ENCODE results near the gene NEK7.
"Not testable (repeated sequence)": the region's sequence is repeated elsewhere in the genome, so short reads cannot be mapped to it uniquely, and the experiment has no call there.

Gene NEK7

DNA sequence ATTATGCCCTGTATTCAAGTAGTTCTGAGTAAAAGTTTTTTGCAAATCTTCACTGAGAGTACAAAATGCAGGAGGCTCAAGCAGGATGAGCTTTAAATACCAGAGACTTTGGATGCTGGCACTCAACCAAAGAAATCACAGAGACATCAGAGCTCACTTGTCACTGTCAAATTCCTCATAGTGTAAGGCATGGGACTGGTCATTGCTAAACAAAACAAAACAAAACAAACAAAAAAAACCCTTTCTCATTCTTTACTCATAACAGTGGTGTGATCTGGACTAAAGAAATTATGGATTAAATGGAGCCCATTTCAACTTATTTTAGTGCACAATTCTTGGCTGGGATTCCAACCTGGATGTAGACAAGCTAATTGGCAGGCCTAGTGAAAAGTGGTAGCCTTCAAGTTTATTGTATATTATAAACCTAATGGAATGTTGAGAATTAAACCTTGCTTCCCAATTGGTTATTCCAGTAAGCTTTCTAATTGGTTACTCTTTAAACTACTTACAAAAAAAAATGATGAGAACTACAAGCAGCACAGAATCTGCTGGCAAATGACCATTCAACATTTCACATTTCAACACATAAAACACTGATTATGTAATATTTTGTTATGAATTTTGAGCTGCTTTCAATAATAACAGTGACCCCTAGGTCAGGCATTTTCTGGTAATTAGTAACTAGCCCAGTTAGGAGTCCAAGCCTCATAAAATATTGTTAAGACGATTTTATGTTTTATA lies 30.6 kb upstream of the NEK7 start:
- DNase-seq (ENCODE audit: insufficient read length, low spot score) (peak; percentile 19), FAIRE-seq (no peak)
- TF ChIP-seq POLR2A (IDR thresholded peaks at IDR 0.05; ENCODE audit: low read depth, low read length), result no peak

DNA sequence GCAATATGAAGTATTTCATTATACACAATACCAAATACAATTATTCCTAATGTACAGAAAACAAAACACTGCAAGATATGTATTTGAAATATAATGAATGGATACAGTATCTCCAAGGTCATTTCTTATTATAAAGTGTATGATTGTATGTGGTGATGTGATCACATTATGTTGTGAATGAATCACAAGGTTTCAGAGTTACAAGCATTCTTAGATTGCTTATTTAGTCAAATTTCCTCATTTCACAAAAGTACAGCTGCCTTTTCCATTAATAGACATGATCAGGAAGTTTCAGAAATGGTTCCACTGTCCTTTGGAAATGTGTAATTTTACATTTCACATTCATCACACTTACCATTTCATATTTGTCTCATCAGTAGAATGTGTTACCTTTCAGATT lies 28.3 kb upstream of the NEK7 start:
- no peak for TF ChIP-seq POLR2A (IDR thresholded peaks at IDR 0.05; ENCODE audit: low read depth, low read length)
- no peak for FAIRE-seq
- no peak for DNase-seq (ENCODE audit: insufficient read length, low spot score)

DNA sequence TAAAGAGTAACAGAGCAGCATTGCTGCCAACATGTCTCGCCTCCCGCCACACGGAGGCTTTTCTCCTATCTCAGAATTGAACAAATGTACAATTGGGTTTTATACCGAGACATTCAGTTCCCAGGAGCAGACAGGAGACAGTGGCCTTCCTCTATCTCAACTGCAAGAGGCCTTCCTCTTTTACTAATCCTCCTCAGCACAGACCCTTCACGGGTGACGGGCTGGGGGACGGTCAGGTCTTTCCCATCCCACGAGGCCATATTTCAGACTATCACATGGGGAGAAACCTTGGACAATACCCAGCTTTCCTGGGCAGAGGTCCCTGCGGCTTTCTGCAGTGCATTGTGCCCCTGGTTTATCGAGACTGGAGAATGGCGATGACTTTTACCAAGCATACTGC lies 26.7 kb upstream of the NEK7 start:
- not testable (repeated sequence) for FAIRE-seq; DNase-seq (ENCODE audit: insufficient read length, low spot score)

DNA sequence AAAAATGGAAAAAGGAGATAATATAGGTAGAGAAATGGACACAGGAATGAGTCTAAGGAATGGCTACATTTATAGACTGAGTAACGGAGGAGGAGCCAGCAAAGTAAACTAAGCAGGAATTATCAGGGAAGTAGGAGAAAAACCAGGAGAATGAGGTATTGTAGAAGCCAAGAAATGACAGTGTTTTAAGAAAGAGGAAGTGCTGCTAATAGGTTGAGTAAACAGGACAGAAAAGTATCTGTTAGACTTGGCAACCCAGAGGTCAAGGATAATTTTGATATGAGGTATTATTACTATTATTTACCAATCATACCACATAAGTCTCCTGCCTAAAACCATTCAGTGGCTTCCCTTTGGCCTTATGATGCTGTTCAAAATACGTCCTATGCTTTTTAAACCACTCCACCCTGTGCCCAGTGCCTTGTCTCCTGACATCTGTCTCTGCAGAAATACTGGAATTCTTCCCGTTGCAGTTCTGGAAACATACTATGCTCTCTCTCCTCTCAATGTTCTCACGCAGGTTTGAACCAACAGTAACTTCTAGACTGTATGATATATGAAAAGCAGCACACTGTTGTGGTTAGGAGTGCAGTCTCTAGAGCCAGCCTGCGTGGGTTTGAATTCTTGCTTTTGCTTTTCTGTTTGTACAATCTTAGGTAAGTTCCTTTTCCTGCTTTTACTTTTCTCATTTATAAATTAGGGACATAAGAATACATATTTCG lies 24.6 kb upstream of the NEK7 start:
- DNase-seq (ENCODE audit: insufficient read length, low spot score) (no peak), FAIRE-seq (no peak)
- no peak for TF ChIP-seq POLR2A (IDR thresholded peaks at IDR 0.05; ENCODE audit: low read depth, low read length)

DNA sequence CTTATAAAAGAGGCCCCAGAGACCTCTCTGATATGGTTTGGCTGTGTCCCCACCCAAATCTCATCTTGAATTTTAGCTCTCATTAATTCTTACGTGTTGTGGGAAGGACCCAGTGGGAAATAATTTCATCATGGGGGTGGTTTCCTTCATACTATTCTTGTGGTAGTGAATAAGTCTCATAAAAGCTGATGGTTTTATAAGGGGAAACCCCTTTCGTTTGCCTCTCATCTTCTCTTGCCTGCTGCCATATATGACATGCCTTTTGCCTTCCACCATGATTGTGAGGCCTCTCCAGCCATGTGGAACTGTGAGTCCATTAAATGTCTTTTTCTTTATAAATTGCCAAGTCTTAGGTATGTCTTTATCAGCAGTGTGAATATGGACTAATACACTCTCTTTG lies 22.5 kb upstream of the NEK7 start:
- no peak for TF ChIP-seq POLR2A (IDR thresholded peaks at IDR 0.05; ENCODE audit: low read depth, low read length)
- FAIRE-seq, result no peak
- no peak for DNase-seq (ENCODE audit: insufficient read length, low spot score)

DNA sequence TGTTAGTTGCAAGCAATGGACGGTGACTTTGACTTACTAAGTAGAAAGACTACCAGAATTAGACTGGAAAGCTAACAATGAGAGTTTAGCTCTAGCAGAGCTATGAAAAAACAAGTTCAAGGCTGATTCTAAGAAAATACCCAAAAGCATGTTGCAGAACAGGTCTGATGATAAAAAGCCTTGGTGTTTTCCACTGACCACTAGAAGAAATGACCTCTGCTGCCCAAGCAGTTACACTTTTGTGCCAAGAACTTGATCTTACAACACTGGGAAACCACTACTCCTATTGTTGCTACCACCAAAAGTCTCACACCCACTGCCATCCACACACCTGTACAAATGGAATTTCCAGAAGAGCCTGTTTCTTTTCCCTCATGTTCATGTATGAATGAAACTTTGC lies 21.4 kb upstream of the NEK7 start:
- no peak for TF ChIP-seq POLR2A (IDR thresholded peaks at IDR 0.05; ENCODE audit: low read depth, low read length)
- FAIRE-seq (no peak), DNase-seq (ENCODE audit: insufficient read length, low spot score) (no peak)

DNA sequence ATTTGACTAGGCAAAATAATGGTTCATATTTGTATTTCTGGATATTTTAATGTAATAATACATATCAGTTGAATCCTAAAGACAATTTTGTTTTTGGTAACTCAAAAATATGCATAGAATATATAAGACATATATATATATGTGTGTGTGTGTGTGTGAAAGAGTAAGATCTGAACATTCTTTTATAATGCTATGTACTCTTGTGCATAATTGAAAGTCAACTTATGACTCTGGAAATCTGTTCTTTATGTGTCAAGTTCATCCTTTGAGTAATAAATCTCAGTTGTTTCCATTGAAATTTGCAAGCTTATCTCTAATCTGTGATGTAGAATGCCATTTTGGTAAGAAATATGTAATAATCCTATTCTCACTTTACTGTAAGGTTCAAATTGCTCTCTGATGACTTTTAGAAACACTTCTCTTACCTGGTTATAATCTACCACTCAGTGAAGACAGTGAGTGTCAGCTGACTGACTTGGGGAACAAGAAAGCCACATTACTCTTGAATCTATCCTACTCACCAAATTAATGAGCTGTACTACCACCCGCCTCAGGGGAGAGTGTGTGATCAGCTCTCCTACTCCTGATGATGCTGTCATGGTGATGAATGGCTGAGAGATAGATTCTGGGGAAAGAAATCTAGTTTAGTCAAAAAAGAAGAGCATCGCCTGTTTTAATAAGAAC lies 15.0 kb upstream of the NEK7 start:
- DNase-seq (ENCODE audit: insufficient read length, low spot score) (no peak), FAIRE-seq (no peak)

DNA sequence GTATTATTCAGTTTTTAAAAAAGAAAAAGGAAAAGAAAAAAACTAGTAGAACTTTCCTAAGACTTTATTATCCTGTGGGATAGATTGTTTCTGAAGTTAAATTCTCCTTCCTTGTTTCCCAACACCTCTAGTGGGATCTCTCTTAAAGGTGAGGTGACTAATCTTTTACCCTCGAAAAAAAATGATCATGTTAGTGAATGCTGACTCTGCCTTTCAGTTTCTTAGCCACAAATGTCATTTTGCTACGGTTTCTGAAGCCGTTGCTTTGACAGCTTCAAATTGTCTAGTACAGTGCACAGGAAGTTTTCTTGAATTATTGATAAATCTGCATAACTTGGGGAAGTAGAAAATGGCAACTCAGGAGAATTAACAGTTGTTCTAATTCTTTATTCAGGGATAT lies 13.0 kb upstream of the NEK7 start:
- TF ChIP-seq POLR2A (IDR thresholded peaks at IDR 0.05; ENCODE audit: low read depth, low read length), result no peak
- DNase-seq (ENCODE audit: insufficient read length, low spot score), result no peak
- FAIRE-seq, result no peak

More for the DNA sequence above, 15.0 kb upstream of the NEK7 start:
- TF ChIP-seq POLR2A (IDR thresholded peaks at IDR 0.05; ENCODE audit: low read depth, low read length), result no peak

DNA sequence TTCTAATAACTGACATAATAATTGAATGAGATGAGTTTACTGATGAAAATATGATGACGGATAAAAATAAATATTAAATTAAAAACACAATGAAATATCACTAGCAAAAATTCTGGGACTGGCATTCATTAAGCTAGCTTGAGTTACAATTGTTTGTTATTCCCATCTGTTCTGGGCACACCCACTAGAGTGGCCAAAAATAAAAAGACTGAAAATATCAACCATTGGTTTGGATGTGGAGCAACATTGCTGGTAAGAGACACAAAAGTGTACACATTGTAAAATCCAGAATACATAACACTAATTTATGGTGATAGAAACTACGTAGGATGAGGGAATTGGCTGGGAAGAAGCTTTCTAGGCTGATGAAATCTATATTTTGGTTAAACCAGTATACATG lies 9.6 kb upstream of the NEK7 start:
- FAIRE-seq (no peak), DNase-seq (ENCODE audit: insufficient read length, low spot score) (no peak)
- no peak for TF ChIP-seq POLR2A (IDR thresholded peaks at IDR 0.05; ENCODE audit: low read depth, low read length)

DNA sequence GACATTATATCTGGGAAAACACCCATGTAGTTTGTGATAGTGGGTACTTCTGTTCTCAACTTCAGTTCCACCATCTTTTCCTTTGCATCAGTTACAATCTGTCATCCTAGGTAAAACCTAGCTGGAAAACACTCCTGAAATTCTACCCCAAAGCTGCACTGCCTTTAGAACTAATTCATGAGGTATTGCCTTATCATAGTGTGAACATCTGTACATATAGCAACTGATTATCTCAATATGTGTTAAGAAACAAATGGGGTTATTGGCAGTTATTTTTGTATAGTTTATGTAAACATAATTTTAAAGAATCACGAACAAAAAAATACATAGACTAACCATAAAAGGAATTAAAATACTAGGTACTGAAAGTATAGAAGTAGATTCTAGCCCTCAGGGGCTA lies 6.4 kb upstream of the NEK7 start:
- TF ChIP-seq POLR2A (IDR thresholded peaks at IDR 0.05; ENCODE audit: low read depth, low read length), result no peak
- DNase-seq (ENCODE audit: insufficient read length, low spot score) (no peak), FAIRE-seq (no peak)

DNA sequence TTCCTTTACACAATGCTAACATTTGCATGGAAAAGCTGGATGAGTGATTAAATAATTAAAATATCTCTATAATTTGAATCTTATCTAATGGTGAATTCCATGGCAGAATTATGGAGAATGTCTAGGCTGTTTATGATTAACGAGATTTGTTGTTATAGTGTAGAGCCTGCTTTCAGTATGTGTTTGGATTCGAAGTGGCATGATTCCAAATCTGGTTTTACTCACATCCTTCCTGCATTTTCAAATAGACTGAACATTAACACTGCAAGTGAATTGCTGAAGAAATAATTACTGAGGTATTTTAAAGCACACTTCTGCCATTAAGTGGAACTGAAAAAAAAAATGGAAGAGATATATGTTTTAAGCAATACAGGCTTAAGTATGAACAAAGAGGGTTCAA lies 5.1 kb upstream of the NEK7 start:
- FAIRE-seq (no peak), DNase-seq (ENCODE audit: insufficient read length, low spot score) (no peak)
- TF ChIP-seq POLR2A (IDR thresholded peaks at IDR 0.05; ENCODE audit: low read depth, low read length), result no peak

DNA sequence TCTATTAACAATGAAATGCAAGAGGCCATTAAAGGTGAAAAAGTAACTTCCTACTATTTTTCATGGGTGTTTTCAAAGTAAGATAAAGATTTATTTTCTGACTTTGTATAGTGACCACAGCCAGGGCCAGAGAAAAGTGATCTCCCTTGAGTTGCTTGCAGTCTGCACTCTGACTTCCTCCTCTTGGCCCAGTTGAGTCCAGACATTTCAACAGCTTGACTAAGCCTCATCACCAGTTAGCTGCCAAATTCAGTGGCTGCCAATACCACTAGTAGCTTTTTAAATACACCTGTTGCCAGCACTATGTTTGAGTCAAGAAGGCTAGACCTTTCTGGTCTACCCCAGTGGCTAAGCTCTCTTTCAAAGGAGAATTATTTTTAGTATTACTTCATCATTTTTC lies 3.7 kb upstream of the NEK7 start:
- DNase-seq (ENCODE audit: insufficient read length, low spot score), result no peak
- TF ChIP-seq POLR2A (IDR thresholded peaks at IDR 0.05; ENCODE audit: low read depth, low read length), result no peak
- FAIRE-seq, result no peak

DNA sequence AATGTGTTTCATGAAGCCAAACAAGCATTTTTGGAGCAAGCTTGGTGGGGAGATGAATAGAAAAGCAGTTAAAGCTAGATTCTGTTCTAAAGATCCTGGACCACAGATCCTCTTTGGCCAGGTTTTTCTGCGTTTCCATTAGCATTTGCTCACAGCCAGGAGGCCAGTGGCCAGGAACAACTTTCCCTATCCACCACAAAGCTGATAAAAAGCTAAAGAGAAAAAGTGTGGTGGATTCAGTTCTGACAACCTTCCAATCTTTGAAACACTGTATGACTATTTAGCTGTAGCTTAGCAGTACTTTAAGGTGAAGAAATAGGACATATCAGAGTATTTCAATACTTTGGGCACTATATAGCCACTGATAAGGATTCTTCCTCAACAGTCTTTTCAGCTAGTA lies 3.0 kb upstream of the NEK7 start:
- no peak for TF ChIP-seq POLR2A (IDR thresholded peaks at IDR 0.05; ENCODE audit: low read depth, low read length)
- FAIRE-seq (no peak), DNase-seq (ENCODE audit: insufficient read length, low spot score) (no peak)

DNA sequence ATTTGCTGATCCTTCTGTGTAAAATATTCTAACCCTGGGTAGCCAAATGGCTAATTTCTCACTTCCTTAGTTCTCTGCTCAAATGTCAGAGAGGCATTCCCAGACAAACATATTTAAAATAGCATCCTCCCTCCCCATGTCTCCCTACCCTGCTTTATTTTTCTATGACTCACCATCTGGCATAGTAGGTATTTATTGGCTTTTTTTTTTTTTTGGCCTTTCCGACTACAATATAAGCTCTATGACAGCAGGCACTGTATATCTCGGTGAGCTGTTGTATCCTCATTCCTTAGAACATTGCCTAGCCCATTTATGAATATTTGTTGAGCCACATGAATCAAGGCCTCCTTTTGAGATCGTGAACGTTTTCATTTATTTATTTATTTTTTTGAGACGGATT lies 1.5 kb upstream of the NEK7 start:
- FAIRE-seq (no peak), DNase-seq (ENCODE audit: insufficient read length, low spot score) (peak; percentile 42)
- TF ChIP-seq POLR2A (IDR thresholded peaks at IDR 0.05; ENCODE audit: low read depth, low read length), result no peak
